ENCODE data around the gene UBR1. TPM values are rescaled to one million over a fixed set of nuclear protein-coding genes. Genes with fewer than 3 reads are reported as not detected.

Gene UBR1
- total RNA-seq, 1 experiment from 2014 or later, result 18.6 TPM

- Mint-ChIP-seq H3K4me3 (ENCODE audit: low read depth, unreplicated experiment) (no peak overlapping the region), H3K9me3 (ENCODE audit: low read depth, unreplicated experiment) (no peaks in the 10 kb centered on the region), H3K27ac (ENCODE audit: unreplicated experiment) (no peak overlapping the region), H3K27me3 (ENCODE audit: unreplicated experiment) (no peaks in the 10 kb centered on the region), H3K36me3 (ENCODE audit: insufficient read depth, unreplicated experiment) (no peaks in the 10 kb centered on the region), H3K4me1 (ENCODE audit: low read depth, unreplicated experiment) (no peaks in the 10 kb centered on the region)
- BruUV-seq (replicated peaks), result no TSS peak
- CTCF ChIA-PET, result no interaction called here
- no peak for DNase-seq
- intact Hi-C loops (cut with micrococcal nuclease; ENCODE audit: unreplicated experiment), result loop anchor here (10.0 kb wide), 1 partner anchor 48 kb away; the partner anchor contains the start of gene TMEM62
- TF ChIP-seq CTCF (IDR thresholded peaks at IDR 0.05; ENCODE audit: unreplicated experiment), result no peak
These were observed 19.3 kb downstream of the UBR1 start for GRCh38 chr15:43086551-43086950.

- intact Hi-C loops (cut with micrococcal nuclease; ENCODE audit: unreplicated experiment), result loop anchor here (10.0 kb wide), 1 partner anchor 49 kb away; the partner anchor contains the start of gene TMEM62
- no peak for TF ChIP-seq CTCF (IDR thresholded peaks at IDR 0.05; ENCODE audit: unreplicated experiment)
- Mint-ChIP-seq H3K4me1 (ENCODE audit: low read depth, unreplicated experiment) (no peaks in the 10 kb centered on the region), H3K9me3 (ENCODE audit: low read depth, unreplicated experiment) (no peaks in the 10 kb centered on the region), H3K27ac (ENCODE audit: unreplicated experiment) (no peak overlapping the region), H3K27me3 (ENCODE audit: unreplicated experiment) (no peaks in the 10 kb centered on the region), H3K36me3 (ENCODE audit: insufficient read depth, unreplicated experiment) (no peaks in the 10 kb centered on the region), H3K4me3 (ENCODE audit: low read depth, unreplicated experiment) (no peak overlapping the region)
- no TSS peak for BruUV-seq (replicated peaks)
- CTCF ChIA-PET, result interaction anchor here (0.6 kb wide), 1 partner anchor 10 kb away, joined by 4 read pairs; no protein-coding TSS in a partner anchor
- no peak for DNase-seq
These were observed 19.9 kb downstream of the UBR1 start for GRCh38 chr15:43085921-43086320.

DNA sequence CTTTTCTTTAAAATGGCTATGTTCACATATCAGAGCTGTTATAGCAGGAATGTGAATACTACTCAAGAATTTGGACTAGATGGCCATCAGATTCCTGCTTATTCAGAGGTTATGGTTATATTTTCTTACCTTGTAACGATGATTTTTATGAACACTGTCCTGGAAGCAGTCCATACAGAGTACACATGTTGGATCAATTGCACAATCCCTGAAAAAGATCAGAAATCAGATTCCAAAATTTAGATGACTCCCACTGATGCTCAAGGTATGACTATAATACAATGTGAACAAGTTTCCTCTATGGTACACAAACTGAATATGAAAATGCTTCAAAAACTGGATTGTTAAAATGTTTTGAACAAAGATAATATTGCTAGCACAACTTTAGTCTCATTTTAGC is 23.3 kb downstream of the UBR1 start:
- no peak overlapping the region for H3K27ac Mint-ChIP-seq (ENCODE audit: unreplicated experiment)
- intact Hi-C loops (cut with micrococcal nuclease; ENCODE audit: unreplicated experiment), result loop anchor here (10.0 kb wide), 1 partner anchor 52 kb away; the partner anchor contains the start of gene TMEM62
- no peak for TF ChIP-seq CTCF (IDR thresholded peaks at IDR 0.05; ENCODE audit: unreplicated experiment)
- no peaks in the 10 kb centered on the region for H3K4me1 Mint-ChIP-seq (ENCODE audit: low read depth, unreplicated experiment)
- CTCF ChIA-PET, result no interaction called here
- H3K9me3 Mint-ChIP-seq (ENCODE audit: low read depth, unreplicated experiment), result no peaks in the 10 kb centered on the region
- no peaks in the 10 kb centered on the region for H3K27me3 Mint-ChIP-seq (ENCODE audit: unreplicated experiment)
- no TSS peak for BruUV-seq (replicated peaks)
- no peaks in the 10 kb centered on the region for H3K36me3 Mint-ChIP-seq (ENCODE audit: insufficient read depth, unreplicated experiment)
- DNase-seq, result no peak
- no peak overlapping the region for H3K4me3 Mint-ChIP-seq (ENCODE audit: low read depth, unreplicated experiment)

GRCh38 chr15:43081283-43081682 is 24.6 kb downstream of the UBR1 start:
- CTCF ChIA-PET, result no interaction called here
- no peak for DNase-seq
- Mint-ChIP-seq H3K9me3 (ENCODE audit: low read depth, unreplicated experiment) (no peaks in the 10 kb centered on the region), H3K4me1 (ENCODE audit: low read depth, unreplicated experiment) (no peaks in the 10 kb centered on the region), H3K36me3 (ENCODE audit: insufficient read depth, unreplicated experiment) (no peaks in the 10 kb centered on the region), H3K27me3 (ENCODE audit: unreplicated experiment) (no peaks in the 10 kb centered on the region), H3K27ac (ENCODE audit: unreplicated experiment) (no peak overlapping the region), H3K4me3 (ENCODE audit: low read depth, unreplicated experiment) (no peak overlapping the region)
- TF ChIP-seq CTCF (IDR thresholded peaks at IDR 0.05; ENCODE audit: unreplicated experiment), result no peak
- no TSS peak for BruUV-seq (replicated peaks)
- intact Hi-C loops (cut with micrococcal nuclease; ENCODE audit: unreplicated experiment), result loop anchor here (10.0 kb wide), 1 partner anchor 54 kb away; the partner anchor contains the start of gene TMEM62
